Panc1 (cell line): ENCODE measurements around the gene OTOL1. TPM values are rescaled to one million over a fixed set of nuclear protein-coding genes. Genes with fewer than 3 reads are reported as not detected.

Experiments
- ATAC-seq: fragments of 200-7000 bp; cut with Tn5 transposase; 2 replicates; pipeline ENCODE4 v1.9.1; 2020; ENCODE audit warnings: mild to moderate bottlenecking, moderate library complexity
- BruUV-seq: library from RNA; stranded (reverse); fragments of 400-500 nt; replicated peaks from 2 replicates; lab custom pipeline; 2021; lab: Mats Ljungman, UMichigan
- CTCF ChIA-PET: fragments of 300-600 bp; sonication (Branson Sonifier 250); formaldehyde crosslinking; loops from one replicate; lab custom pipeline; 2022; ENCODE audit warnings: antibody characterized with exemption; lab: Charles Lee
- POLR2A ChIA-PET: fragments of 300-600 bp; sonication (Branson Sonifier 250); formaldehyde crosslinking; loops from one replicate; lab custom pipeline; 2022; ENCODE audit warnings: antibody characterized with exemption; lab: Charles Lee
- DNase-seq: peaks from one replicate; pipeline ENCODE4 v3.0.0-alpha.2; 2010; ENCODE audit warnings: low read depth, low spot score
- H3K27ac ChIP-seq: 2 replicates; pipeline ENCODE4 v1.5.1; 2011; ENCODE audit warnings: mild to moderate bottlenecking, low read length, inconsistent platforms
- H3K27me3 ChIP-seq: fragments of 200-500 bp; sonication (Bioruptor generic); 2 replicates; pipeline ENCODE4 v1.6.0; 2014; ENCODE audit warnings: low read length, inconsistent platforms; ENCODE audit not compliant: control insufficient read depth, insufficient read depth
- H3K36me3 ChIP-seq: fragments of 200-500 bp; sonication (Bioruptor generic); 2 replicates; pipeline ENCODE4 v1.5.1; 2014; ENCODE audit warnings: inconsistent platforms, mild to moderate bottlenecking, low read length, moderate library complexity; ENCODE audit not compliant: control insufficient read depth, insufficient read depth
- H3K4me1 ChIP-seq: 2 replicates; pipeline ENCODE4 v1.5.1; 2011; ENCODE audit warnings: inconsistent platforms, mild to moderate bottlenecking, low read length, moderate library complexity; ENCODE audit not compliant: control insufficient read depth, insufficient read depth
- H3K4me3 ChIP-seq, 2 experiments: 2 replicates each; pipeline ENCODE4 v1.5.1; 2011 to 2012; ENCODE audit warnings: low read depth in 2 of 2, low read length in 2 of 2, mild to moderate bottlenecking in 2 of 2, inconsistent platforms in 1 of 2, moderate library complexity in 1 of 2
- H3K9me3 ChIP-seq: fragments of 200-500 bp; sonication (Bioruptor generic); 2 replicates; pipeline ENCODE4 v1.5.1; 2014; ENCODE audit warnings: low read depth, mild to moderate bottlenecking, inconsistent platforms, low read length, moderate library complexity; ENCODE audit not compliant: control insufficient read depth, insufficient read depth
- CTCF ChIP-seq: fragments of 450-650 bp; IDR thresholded peaks from 2 replicates; pipeline ENCODE4 v1.5.1; 2017; ENCODE audit warnings: mild to moderate bottlenecking
- POLR2AphosphoS5 ChIP-seq: IDR thresholded peaks from 2 replicates; pipeline ENCODE4 v1.6.1; 2012; ENCODE audit warnings: mild to moderate bottlenecking, low read depth, low read length, moderate library complexity
- SIN3A ChIP-seq: IDR thresholded peaks from 2 replicates; pipeline ENCODE4 v1.6.1; 2012; ENCODE audit warnings: low read depth, mild to moderate bottlenecking, low read length, moderate library complexity, borderline replicate concordance; ENCODE audit not compliant: insufficient read depth
- TCF7L2 ChIP-seq: IDR thresholded peaks from 2 replicates; pipeline ENCODE4 v1.6.1; 2011; ENCODE audit warnings: mild to moderate bottlenecking, low read depth, low read length, inconsistent platforms
- in situ Hi-C: cut with HindIII; loops from 2 replicates; pipeline ENCODE4 v1.10.0; 2016; ENCODE audit warnings: low sequenced_read_pairs, low pct_unique_long_range_greater_than_20kb
- intact Hi-C: fragments of 100-400 bp; cut with micrococcal nuclease; formaldehyde crosslinking; loops from one replicate; pipeline ENCODE4 v1.10.0; 2022; ENCODE audit not compliant: unreplicated experiment
- total RNA-seq: library from RNA; stranded (reverse); gene quantifications from one replicate; pipeline ENCODE4 v1.2.1, GENCODE V29; 2021; ENCODE audit not compliant: unreplicated experiment
- TF ChIP-seq, protein P1 (sequence below), 2 experiments: IDR thresholded peaks; 2 replicates each; pipeline ENCODE4 v1.6.1; 2011 to 2012; ENCODE audit warnings: low read depth in 2 of 2, control low read depth in 1 of 2, low read length in 1 of 2, mild to moderate bottlenecking in 1 of 2, moderate library complexity in 1 of 2; ENCODE audit not compliant: insufficient read depth in 1 of 2

OTOL1 gene
- total RNA-seq, 1 experiment from 2014 or later: not detected

DNA sequence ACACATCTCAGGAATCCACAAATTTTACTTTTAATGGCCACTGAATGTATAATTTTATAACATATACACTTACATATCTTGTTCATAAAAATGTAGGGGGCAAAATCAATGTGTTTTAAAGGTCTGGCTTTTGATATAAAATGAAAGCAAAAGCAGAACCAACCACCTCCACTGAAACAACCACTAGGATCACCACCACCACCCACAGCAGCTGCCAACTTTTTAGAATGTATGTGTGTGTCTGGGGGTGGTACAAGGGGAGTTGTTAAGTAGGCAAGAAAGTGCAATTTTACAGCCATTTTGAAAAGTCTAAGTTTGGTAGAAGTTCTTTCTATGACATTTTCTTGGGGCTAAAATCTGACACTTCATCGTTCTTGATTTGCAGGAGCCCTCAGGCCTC is 44.0 kb downstream of the OTOL1 start:
- DNase-seq (no peak), ATAC-seq (no peak)
- Histone ChIP-seq H3K9me3 (no peaks in the 10 kb centered on the region), H3K4me1 (no peaks in the 10 kb centered on the region), H3K36me3 (no peaks in the 10 kb centered on the region), H3K4me3 (no peak overlapping the region), H3K27ac (no peak overlapping the region), H3K27me3 (no peaks in the 10 kb centered on the region)
- no peak for TF ChIP-seq SIN3A
- TF ChIP-seq CTCF: no peak
- no peak for TF ChIP-seq POLR2AphosphoS5
- TF ChIP-seq, protein P1, sequence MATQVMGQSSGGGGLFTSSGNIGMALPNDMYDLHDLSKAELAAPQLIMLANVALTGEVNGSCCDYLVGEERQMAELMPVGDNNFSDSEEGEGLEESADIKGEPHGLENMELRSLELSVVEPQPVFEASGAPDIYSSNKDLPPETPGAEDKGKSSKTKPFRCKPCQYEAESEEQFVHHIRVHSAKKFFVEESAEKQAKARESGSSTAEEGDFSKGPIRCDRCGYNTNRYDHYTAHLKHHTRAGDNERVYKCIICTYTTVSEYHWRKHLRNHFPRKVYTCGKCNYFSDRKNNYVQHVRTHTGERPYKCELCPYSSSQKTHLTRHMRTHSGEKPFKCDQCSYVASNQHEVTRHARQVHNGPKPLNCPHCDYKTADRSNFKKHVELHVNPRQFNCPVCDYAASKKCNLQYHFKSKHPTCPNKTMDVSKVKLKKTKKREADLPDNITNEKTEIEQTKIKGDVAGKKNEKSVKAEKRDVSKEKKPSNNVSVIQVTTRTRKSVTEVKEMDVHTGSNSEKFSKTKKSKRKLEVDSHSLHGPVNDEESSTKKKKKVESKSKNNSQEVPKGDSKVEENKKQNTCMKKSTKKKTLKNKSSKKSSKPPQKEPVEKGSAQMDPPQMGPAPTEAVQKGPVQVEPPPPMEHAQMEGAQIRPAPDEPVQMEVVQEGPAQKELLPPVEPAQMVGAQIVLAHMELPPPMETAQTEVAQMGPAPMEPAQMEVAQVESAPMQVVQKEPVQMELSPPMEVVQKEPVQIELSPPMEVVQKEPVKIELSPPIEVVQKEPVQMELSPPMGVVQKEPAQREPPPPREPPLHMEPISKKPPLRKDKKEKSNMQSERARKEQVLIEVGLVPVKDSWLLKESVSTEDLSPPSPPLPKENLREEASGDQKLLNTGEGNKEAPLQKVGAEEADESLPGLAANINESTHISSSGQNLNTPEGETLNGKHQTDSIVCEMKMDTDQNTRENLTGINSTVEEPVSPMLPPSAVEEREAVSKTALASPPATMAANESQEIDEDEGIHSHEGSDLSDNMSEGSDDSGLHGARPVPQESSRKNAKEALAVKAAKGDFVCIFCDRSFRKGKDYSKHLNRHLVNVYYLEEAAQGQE (IDR thresholded peaks at IDR 0.05; ENCODE audit: insufficient read depth in 1 of 2, low read depth in 2 of 2, low read length in 1 of 2): no peak
- TF ChIP-seq TCF7L2: no peak
- BruUV-seq: no TSS peak
- ChIA-PET CTCF (no interaction called here), POLR2A (no interaction called here)
- intact Hi-C loops: no loop called here
- in situ Hi-C loops: no loop called here

GRCh38 chr3:161545824-161546223 is 49.2 kb downstream of the OTOL1 start:
- no peaks in the 10 kb centered on the region for H3K36me3 ChIP-seq
- no peak for DNase-seq
- no peak overlapping the region for H3K4me3 ChIP-seq
- no TSS peak for BruUV-seq
- no peaks in the 10 kb centered on the region for H3K4me1 ChIP-seq
- no peak overlapping the region for H3K27ac ChIP-seq
- ChIA-PET POLR2A (no interaction called here), CTCF (no interaction called here)
- no peak for TF ChIP-seq CTCF
- no peak for TF ChIP-seq SIN3A
- no peak for TF ChIP-seq TCF7L2
- in situ Hi-C loops: no loop called here
- H3K27me3 ChIP-seq: no peaks in the 10 kb centered on the region
- no peak for ATAC-seq
- H3K9me3 ChIP-seq: no peaks in the 10 kb centered on the region
- intact Hi-C loops: no loop called here

- Histone ChIP-seq H3K36me3 (no peaks in the 10 kb centered on the region), H3K4me3 (no peak overlapping the region), H3K27me3 (no peaks in the 10 kb centered on the region), H3K27ac (no peak overlapping the region), H3K9me3 (no peaks in the 10 kb centered on the region), H3K4me1 (no peaks in the 10 kb centered on the region)
- BruUV-seq: no TSS peak
- POLR2A ChIA-PET: no interaction called here
- intact Hi-C loops: no loop called here
- CTCF ChIA-PET: interaction anchor here (0.6 kb wide), 1 partner anchor 743 kb away, joined by 6 read pairs; no protein-coding TSS in a partner anchor
- DNase-seq (no peak), ATAC-seq (no peak)
- in situ Hi-C loops: no loop called here
- TF ChIP-seq CTCF (no peak), SIN3A (no peak), TCF7L2 (no peak), POLR2AphosphoS5 (no peak)
- TF ChIP-seq, protein P1 (IDR thresholded peaks at IDR 0.05; ENCODE audit: insufficient read depth in 1 of 2, low read depth in 2 of 2, low read length in 1 of 2): no peak
Measured at GRCh38 chr3:161548301-161548700, 51.7 kb downstream of the OTOL1 start.
